ENCODE measurements around the gene PIGN.

The PIGN gene

GRCh38 chr18:62102221-62102620 is 84.6 kb downstream of the PIGN start:
- DNase-seq = no peak

DNA sequence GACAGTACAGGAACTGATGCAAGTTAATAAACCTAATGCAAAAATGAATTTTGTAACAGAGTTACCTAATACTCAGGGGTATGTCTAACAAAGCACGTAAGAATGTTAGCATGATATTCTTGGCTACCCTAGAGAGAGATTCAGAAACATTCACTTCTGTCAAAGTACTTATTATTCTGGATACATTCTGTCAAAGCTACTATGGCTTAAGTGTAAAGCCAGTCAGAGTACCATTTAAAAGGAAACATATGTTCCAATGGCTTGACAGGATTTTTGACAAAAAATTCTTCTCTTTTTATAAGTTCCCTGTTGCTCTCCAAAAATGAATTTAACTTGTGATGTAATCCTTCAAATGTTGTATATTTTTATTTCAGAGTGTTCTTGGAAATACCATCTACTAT is 85.5 kb downstream of the PIGN start:
- no peak for DNase-seq

GRCh38 chr18:62098960-62099359 is 87.9 kb downstream of the PIGN start:
- no peak for DNase-seq

DNA sequence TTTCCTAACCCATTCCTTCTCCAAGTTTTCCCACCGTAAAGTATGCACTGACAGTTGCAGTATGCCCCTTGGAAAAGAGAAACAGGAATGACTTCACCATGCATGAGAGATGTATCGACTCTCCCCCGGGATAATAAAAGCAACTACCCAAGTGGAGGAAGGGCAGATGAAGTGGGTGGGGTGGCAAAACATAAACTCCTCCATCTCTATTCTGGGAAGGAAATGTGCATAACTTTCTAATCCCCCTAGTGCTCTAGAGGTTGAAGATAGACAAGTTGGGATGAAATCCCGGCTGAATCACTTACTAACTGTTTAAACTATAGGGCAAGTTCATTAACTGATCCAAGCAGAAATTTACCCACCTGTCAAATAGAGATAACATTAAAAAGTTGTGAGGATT is 89.2 kb downstream of the PIGN start:
- DNase-seq = no peak

DNA sequence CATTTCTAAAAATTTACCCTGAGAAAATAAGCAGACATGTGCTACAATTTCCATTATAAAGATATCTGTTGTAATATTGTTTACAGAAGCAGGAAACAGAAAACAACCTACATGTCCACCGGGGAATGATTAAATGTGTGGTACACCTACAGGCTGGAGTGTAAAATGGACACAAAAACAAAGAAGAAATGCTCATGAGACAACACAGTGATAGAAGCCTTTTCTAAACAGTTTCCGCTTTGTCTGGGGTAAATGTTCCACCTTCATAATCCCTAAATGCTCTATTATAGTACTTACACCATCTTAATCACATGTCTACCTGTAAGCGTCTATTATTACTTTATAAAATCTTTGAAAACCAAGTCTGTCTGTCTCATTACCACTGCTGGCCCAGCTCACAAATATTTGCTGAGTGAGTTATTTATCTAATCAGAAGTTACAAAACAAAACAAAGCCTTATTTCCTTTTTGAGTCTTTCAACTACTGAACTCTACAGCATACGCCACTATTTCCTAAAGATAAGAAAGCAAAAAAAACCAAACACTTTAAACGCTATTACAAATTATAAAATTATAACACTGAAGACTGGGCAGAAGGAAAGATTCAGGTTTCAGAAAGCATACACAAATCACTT is 95.3 kb downstream of the PIGN start:
- DNase-seq = no peak

DNA sequence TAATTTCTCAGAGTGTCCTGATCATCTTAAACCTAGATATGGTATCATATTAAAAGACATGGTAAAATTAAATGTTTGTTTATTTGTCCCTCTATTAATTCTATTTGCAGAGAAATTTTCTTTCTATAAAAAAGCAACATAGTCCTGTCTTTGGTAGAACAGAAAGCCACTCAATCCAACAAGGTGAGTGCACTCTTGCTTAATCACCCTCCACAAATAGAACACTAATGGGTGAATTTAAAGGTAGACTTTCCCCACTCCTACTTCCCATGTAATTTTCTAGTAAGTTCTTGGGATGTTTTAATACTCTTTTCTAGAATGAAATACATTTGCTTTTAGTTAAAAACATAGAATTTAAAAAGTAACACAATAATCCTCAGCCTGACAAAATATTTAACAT is 97.7 kb downstream of the PIGN start:
- no peak for DNase-seq

DNA sequence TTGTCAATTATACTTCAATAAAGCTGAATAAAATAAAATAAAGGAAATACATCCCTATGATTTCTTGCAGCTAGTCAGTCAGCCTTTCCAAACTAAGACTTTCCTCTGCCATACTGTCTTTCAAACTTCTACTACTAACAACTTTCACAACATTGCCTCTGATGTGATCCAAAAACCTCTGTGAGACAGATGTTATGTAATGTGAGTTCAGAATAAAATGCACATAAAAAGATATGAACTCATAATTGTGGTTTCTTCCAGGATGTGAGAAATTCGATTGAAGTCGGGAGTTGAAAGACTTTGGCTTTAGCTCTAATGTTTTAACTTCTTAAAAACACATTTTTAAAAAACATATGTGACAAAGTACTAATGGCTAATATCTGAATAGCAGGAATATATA is 98.7 kb downstream of the PIGN start:
- DNase-seq = no peak

DNA sequence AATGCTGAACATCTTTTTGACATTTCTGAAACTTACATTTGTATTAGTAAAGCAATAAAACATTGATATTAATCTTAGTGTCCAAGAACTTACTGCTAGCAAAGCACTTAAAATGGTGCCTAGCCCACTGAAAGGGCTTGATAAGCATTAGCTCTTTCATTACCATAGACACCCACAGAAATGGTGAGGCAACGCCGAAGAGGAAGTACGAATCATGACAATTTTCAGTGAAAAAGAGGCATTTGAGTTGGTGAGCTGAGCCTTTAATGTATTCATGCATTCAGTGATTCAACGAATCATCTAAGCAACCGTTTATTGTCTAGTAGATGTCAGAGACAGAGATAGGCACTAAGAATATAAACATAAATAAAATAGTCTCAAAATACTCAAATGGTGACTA is 101.1 kb downstream of the PIGN start:
- DNase-seq = no peak

- DNase-seq = no peak
These were observed 105.0 kb downstream of the PIGN start for GRCh38 chr18:62081761-62082294.

GRCh38 chr18:62081248-62081647 is 105.6 kb downstream of the PIGN start:
- no peak for DNase-seq

GRCh38 chr18:62080172-62080900 is 106.5 kb downstream of the PIGN start:
- no peak for DNase-seq

GRCh38 chr18:62073461-62074281 is 113.2 kb downstream of the PIGN start:
- no peak for DNase-seq

DNA sequence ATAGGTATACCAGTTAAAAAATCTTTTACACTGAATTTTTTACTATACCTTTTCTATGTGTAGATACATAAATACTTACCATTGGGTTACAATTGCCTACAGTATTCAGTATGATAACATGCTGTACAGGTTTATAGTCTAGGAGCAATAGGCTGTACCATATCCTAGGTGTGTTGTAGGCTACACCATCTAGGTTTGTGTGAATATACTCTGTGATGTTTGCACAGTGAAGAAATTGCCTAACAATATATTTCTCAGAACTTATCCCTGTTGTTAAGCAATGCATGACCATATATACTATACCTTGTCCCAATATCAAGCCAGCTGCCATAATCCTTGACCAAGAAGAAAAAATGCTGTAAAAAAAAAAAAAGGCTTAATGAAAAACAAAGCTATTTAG is 114.5 kb downstream of the PIGN start:
- no peak for DNase-seq

DNA sequence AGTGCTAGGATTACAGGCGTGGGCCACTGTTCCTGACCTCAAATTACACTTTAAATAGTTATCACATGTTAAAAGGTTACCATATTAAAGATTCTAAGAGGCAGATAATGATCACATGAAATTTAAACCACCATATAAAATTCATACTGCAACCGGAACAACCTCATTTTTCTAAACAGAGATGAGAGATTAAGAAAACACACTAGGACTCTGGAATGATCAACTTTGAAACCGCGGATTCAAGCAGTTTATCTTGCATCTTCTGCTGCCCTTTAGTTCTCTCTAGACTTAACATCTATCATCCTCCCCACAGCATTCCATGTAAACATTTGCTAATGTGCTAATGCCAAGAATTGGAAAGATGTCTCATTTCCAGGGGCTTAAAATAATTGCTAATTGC is 115.8 kb downstream of the PIGN start:
- DNase-seq = no peak

DNA sequence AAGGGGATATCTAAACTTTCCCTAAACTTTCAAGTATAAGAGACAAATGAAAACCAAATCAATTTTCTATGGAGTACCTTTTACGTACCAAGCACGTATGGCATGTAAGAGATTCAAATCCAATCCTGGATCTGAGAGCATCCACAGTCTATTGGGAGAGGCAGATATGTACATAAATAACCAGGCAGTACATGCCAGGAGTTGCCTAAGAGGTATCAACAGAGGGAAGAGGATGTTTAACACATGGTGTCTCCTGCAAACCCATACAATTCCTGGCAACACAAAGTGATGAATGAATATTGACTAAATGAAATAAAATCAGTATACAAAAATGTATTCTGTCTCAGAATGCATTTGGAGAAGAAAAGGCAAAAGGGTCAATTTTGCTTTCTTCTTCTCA is 116.6 kb downstream of the PIGN start:
- no peak for DNase-seq

DNA sequence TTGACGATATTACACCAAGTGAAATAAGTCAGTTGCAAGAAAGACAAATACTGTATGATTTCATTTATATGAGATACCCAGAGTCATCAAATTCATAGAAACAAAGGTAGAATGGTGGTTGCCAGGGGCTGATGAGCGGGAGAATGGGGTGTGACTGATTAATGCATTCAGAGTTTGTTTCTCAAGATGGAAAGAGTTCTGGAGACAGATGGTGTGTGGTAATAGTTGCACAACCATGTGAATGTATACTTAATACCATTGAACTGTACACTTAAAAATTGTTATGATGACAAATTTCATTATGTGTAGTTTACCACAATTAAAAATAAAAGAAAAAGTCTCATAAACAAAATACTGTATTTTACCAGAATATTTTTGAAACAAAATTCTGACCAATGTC is 117.3 kb downstream of the PIGN start:
- DNase-seq = no peak

DNA sequence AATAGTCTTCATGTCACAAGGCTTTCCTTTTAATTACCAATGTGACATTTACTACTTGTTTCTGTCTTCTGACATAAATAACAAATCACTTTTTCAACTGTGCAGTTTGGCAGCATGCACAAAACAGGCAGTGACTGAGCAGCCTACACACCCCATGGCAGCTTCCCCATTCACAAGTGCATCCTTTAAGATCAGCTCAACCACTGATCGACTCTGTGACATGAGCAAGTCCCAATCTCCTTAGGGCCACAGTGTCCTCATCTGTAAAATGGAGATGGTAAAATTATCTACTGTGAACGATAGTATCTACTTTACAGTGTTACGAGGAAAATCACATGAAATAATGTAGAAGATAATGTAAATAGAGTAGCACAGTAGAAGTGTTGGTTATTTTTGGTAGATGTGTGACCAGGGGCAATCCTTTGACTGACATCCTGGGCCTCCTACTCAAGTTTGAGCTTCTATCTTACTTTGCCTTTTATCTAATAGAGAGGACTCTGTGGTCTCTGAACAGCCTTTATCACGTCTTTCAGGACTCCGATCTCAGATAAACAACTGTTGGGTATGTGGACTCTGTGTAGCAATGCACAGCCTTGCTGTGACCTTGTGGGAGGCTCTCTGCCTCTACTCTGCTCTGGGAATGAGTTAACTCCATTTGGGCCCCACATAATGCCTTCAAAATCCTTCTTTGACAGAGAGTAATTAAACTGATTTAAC is 120.6 kb downstream of the PIGN start:
- no peak for DNase-seq

DNA sequence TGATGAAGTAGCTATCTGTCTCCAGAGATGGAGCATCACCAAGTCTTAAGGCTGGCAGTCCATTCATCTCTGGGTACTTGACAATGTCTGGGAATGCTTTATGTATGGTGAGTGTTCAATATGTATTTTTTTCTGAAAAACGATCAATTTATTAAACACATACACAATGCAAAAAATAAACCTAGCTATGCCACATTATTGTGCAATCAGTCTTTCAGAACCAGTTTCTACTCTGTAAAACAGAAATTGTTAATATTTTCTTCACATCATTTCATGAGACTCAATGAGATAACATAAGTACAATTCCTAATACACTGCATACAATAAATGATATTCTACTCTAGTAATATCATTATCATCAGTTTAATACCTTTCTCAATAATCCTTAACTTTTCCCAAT is 122.5 kb downstream of the PIGN start:
- no peak for DNase-seq

- no peak for DNase-seq
These were observed 124.9 kb downstream of the PIGN start for GRCh38 chr18:62061821-62062478.

- no peak for DNase-seq
These were observed 126.0 kb downstream of the PIGN start for GRCh38 chr18:62060820-62061219.

DNA sequence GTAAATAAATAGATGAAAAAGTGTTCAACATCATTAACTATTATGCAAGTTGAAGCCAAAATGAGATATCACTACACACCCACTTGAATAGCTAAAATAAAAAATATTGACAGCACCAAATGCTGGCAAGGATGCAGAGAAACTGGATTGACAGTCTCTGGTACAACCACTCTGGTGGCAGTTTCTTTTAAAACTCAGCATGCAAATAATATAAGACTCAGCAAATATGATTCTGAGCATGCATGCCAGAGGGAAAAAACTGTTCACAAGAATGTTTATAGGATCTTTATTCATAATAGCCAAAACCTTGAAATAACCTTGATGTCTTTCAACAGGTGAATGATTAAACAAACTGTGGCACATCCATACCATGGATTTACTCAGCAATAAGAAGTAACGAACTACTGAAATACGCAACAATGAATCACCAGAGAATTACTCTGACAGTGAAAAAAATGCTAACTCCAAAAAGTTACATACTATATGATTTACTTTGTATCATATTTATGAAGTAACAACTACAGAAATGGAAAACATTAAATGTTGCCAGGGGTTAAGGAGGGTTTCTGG is 131.8 kb downstream of the PIGN start:
- DNase-seq = no peak

DNA sequence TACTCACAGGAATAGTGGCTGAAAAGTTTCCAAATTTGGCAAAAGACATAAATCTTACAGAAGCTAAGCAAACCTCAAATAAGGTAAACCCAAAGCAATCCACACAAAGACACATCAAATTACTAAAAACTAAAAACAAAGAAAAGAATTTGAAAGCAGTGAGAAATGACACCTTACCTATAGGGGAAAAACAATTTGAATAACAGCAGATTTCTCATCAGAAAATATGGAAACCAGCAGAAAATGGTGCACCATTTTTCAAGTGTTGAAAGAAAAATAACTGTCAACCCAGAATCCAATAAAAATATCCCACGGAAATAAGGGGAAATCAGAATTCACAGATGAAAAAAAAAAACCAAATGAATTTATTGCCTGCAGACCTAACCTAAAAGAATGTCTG is 138.6 kb downstream of the PIGN start:
- no peak for DNase-seq
